ENCODE results near the gene AQP5.

AQP5 gene

DNA sequence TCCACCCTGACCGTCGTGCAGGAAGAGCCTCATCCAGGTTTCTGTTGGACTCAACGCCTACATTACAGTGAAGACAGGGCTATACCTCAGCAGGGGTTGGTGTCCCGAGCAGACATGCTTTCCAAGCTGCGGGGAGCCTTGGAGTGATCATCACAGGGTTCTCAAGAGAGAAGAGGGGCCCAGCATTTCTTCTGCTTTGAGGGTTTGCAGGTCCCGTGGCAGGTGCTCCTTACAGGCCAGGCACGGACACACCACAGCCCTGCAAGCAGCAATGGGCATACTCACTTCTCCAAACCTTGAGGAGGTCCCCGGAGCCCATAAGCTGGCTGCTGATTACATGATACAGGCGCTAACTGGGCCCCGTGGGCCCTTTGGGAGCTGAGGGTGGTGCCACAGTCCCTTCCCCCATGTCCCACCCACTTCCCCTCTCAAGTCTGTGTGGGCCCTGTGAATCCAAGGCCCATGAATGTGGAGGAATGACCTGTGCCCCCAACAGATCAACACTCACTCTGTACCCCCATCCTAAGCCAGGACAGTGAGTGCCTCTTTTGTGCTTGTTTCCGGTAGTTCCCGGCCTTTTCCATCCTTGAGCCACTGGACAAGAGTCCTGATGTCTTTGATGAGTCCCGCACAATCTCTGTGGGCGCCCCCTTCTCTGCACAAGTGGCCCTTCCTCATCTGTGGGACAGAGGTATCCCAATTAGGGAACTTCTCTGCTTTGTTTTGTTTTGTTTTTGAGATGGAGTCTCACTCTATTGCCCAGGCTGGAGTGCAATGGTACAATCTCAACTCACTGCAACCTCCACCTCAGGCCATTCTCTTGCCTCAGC, 10.0 kb upstream of the AQP5 start:
- DNase-seq, result no peak

DNA sequence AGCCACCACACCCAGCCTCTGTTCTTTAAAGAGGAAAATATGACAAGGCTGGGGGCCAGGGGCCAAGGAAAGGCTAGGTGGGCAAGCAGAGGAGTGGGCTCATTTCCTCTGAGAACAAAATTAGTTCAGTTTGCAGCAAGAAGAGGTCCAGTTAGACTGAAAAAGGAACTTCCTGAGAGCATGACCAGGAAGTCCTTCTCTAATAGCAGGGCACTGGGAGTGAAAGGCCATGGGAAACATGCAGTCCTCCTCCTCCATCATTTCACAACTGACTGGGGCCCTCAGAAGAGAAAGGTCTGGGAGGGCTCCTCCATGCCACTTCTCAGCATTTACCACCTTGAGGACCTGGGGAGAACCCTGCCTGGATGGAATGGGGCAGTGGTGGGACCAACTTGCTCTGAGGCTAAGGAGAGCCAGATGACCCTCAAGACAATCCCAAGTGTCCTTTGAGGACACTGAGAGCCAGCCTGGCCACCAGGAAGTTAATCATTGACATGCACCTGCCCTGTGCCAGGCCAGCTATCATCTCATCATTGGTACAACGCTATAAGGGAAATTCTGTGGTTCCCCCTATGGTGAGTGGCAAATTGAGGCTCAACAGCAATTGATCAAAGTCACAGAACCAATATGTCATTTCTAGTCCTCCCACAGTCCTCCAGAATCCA, 9.1 kb upstream of the AQP5 start:
- DNase-seq, result no peak

DNA sequence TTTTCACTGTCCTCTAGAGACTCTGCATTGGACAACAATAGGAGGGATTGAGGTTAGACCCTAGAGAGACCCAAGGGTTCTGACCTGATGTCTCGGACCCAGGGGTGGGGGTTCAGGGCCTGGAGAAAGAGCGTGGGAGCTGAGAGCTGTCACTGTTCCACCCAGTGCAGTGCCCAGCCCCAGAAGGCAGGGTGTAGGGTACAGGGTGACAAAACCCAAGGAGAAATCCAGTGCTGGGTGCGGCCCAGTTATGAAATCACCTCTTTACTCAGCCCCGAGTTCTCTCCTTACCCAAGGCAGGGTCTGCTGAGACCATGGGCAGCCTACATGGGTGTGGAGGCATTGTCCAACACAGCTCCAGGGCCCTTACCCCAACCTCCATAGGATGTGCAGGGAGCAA, 8.5 kb upstream of the AQP5 start:
- DNase-seq, result no peak

DNA sequence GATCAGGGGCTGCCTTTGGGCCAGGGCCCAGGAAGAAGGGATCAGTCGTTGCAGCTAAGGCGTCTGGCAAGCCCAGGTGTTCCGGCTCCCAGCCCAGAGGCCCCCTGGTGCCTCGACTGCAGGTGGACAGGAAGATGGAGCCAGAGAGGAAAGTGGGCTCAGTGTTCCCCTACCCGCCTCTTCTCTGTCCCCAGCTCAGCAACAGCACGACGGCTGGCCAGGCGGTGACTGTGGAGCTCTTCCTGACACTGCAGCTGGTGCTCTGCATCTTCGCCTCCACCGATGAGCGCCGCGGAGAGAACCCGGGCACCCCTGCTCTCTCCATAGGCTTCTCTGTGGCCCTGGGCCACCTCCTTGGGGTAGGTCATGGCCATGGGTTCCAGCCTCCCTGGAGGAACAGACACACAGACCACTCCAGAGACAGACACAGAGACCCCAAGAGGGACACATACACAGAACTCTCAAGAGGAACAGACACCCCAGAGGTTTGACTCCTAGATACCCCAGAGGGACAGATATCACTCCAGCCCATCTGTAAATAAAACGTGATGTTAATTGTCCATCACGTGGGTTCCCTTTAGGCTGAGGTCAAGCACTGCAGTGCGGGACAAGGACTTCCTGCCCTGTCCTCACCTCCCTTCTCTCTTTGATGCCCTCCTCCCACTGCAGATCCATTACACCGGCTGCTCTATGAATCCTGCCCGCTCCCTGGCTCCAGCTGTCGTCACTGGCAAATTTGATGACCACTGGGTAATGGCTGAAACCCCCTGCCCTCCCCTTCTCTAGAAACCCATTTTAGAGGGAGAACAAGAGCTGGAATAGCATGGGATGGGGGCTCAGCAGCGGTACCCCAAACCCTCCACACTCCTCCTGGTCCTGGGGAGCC, 7.5 kb upstream of the AQP5 start:
- DNase-seq, result no peak

DNA sequence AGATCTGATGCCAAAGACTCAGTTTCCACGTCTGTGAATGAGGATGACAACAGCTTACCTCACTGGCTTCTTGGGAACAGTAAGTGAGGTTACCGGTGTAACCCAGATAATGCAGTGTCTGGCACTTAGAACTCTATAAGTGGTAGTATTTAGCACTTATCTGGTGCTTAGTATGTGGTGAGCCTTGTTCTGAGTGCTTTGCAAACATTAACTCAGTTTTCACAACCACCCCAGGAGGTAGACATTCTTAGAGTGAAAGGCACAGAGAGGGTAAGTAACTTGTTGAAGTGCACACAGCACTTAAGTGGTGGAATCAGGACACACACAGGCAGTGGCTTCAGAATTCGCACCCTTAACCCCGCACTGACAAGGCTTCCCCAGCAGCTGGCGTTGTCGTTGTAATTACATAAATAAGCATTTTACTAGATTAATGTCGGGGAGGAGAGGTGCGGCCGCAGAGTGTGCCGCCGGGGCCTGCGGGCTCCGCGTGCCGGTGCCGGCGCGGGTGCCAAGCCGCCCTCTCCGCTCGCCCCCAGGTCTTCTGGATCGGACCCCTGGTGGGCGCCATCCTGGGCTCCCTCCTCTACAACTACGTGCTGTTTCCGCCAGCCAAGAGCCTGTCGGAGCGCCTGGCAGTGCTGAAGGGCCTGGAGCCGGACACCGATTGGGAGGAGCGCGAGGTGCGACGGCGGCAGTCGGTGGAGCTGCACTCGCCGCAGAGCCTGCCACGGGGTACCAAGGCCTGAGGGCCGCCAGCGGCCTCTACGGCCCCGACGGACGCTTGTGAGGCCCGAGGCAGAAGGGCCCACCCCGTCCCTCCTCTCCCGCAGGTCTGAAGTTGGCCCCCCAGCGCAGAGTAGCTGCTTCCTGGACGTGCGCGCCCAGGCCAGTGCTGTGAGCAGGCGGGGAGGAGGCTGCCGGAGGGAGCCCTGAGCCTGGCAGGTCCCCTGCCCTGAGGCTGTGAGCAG, 6.5 kb upstream of the AQP5 start:
- no peak for DNase-seq

DNA sequence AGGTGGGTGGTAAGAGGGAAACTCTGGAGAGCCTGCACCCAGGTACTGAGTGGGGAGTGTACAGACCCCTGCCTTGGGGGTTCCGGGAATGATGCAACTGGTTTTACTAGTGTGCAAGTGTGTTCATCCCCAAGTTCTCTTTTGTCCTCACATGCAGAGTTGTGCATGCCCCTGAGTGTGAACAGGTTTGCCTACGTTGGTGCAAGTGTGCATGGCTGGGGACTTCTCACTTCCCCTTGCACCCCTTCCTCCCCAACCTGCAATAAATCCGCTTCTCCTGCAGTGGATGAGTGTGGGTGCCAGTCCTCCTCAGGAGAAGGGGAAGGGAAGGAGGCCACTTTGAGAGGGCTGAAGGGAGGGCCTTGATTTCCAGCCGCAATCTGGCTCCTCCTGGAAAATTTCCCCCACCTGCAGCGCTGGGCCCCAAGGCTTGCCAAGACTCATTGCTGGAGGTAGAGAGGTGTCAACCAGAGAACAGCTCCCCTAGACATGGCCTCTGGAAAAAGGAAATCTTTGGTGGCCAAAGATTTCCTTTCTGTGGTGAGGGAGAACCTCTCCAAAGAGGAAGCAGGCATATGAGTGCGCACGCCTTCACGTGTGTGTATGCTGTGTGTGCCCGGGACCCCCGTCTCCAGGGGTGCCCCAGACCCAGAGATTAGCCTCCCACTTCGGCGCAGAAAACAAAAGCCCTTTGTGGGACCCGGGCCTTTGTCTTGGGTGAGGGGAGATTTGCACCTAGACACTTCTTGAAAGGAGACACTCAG, 5.6 kb upstream of the AQP5 start:
- no peak for DNase-seq

DNA sequence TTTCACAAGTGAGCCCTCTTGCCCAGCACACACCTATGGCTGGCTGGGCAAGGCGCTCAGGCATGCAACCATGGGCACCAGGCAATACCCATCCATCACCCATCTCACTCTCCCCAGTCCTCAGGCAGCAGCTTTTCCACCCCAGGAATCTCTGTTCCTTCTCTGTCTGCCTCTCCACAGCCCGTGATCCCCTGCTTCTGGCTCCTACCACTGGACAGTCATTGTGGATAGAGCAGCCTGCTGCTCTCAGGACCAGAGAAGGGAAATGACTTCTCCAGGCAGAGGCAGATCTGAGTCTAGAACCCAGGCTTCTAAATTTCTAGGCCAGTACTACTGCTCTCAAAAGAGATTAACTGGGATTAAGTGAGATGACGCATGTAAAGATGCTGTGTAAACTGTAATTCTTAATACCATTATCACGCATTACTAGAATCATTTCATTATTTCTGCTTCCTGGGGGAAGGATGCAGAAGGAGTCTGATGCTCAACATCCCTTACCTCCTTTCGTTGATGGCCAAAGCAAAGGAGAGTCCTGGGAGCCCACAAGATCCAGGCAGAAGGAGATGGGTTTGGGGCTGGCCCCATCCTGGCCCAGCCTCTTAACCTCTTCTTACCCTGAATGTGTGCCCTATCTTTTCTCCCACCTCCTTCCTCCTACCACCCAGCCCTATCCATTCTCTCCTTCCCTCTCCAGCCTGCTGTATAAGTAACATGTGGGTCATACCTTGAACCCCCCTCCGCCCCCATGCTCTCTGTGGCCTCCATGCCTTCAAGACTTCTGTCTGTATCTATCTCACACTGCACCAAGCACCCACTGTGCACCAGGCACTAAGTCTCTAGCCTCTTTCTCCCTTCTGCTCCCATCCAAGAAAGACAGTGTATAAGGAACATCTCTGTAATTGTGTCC, 4.8 kb upstream of the AQP5 start:
- DNase-seq, result no peak

DNA sequence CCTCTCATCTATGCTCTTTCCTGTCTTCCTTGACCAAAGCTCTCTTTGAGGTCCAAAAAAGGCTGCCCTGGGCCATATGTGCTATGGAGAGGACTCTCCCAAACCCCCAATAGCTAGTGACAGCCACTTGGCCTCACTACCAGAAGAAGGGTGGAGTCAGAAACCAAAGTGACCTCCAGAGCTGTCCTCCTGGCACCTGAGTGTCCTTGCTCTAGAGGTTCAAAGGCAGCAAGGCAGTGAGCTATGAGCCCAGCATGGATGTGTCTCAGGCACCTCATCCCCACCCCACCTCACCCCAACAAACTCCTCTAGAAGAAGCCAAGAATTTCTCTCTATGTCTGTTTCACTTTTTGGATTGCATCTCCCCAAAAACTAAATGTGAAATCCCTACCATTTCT, 4.1 kb upstream of the AQP5 start:
- DNase-seq, result no peak

DNA sequence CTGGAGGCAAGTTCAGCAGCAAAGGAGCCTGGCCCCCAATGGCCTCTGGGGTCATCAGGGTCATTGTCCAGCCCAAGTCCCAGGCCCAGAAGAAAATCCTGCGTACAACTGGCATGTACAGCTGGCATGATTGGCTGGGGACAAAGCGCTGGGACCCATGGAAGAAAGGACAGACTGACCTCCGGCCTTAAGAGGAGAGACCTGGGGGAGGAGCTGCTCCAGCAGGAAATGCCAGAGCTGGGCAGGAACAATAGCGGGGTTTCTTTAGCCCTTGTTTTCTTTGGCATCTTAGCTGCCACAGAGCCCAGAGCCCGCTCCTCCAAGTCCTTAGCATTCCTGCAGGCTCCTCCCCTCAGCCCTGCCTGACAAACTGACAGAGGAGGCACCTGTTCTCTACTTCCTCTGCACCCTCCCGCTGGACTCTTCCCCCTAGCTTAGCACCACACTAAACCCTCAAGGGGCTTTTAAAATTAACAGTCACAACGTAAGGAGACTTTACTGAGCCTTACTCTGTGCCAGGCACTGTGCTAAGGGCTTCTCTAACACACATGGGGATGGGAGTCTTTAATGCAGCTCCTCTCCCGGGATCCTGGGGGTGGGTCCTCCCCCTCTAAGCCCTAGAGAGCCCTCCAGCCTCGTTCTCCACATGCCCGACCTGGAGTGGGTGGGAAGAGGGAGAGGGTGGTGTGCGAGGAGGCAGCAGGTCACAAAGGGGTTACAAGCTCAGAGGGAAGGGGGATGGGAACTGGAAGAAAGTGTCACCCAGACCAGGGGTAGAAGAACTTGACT, 1.8 kb upstream of the AQP5 start:
- DNase-seq, result no peak

DNA sequence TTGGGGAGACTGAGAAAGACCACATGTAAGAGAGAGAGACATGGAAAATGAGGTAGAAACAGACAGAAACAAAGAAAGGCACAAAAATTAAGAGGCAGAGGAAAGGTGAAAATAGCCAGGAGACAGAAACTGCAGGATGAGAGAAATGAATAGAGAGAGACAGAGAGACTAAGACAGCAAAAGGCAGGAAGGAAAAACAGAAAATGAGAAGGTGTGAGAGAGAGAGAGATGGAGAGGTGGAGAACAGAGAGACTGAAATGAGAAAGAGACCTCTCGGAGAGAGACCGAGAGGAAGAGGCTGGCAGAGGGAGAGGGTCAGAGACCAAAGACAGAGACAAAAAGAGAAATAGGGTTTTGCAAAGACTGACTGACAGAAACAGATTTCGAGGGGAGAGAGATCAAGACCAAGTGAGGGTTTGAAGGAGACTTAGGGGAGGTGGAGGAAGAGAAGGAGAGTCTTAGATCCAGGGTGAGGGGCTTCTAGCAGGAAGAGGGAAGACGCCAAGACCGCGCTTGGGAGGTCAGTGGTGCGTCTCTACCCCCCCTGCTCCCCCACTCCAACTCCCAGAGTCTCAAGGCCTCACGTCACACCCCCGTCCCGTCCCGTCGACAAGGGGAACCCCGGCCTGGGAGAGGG, 1.1 kb upstream of the AQP5 start:
- no peak for DNase-seq

DNA sequence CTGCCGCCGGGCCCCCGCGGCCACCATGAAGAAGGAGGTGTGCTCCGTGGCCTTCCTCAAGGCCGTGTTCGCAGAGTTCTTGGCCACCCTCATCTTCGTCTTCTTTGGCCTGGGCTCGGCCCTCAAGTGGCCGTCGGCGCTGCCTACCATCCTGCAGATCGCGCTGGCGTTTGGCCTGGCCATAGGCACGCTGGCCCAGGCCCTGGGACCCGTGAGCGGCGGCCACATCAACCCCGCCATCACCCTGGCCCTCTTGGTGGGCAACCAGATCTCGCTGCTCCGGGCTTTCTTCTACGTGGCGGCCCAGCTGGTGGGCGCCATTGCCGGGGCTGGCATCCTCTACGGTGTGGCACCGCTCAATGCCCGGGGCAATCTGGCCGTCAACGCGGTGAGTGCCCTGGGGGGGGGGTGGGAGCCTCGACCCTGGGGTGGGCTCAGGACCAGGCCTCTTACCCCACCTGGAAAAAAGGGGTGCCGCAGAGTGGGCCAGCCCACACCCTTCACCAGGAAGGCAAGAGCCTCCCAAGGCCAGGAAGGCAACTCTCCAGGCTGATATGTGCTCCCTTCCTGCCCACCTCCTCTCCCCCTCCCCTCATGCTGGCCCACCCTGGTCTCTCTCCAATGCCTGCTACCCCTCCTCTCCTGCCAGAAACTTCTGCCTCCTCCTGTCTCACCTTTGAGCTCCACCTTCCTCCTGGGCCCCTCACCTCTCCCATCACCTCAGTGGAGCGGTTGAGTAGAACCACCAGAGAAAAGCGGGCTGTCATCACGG, 507 bp downstream of the AQP5 start:
- DNase-seq, result no peak

DNA sequence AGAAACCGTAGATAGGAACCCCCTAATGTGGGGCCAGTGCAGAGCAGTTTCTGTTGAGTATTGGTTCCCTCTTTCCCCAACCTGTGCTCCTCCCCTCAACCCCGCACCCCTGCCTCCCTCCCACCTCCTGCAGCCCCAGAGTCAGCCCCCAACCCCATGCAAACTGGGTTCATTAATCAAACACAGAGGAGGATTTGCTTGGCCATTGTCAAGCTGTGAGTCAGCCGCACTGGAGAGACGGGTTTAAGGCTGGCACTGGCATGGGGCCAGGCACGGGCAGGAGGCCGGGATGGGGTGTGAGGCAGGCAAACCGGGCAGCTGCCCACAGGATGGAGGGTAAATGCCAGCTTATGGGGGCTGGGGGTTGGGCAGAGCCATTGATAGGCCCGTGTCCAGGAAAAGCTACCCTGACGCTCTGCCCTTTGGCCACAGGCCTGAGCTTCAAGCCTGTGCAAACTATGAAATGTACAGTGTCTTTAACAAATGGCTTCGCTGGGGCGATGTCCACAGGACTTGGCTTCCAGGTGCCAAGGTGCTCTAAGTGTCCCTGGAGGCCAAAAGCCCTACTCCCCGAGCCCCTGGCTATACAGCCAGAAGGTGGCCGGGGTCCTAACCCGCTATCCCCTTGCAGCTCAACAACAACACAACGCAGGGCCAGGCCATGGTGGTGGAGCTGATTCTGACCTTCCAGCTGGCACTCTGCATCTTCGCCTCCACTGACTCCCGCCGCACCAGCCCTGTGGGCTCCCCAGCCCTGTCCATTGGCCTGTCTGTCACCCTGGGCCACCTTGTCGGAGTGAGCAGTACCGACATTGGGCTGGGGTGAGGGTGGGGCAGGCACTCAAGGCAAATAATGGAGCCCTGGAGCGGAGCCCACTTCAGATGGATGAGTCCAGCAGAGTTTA, 1.4 kb downstream of the AQP5 start:
- no peak for DNase-seq

DNA sequence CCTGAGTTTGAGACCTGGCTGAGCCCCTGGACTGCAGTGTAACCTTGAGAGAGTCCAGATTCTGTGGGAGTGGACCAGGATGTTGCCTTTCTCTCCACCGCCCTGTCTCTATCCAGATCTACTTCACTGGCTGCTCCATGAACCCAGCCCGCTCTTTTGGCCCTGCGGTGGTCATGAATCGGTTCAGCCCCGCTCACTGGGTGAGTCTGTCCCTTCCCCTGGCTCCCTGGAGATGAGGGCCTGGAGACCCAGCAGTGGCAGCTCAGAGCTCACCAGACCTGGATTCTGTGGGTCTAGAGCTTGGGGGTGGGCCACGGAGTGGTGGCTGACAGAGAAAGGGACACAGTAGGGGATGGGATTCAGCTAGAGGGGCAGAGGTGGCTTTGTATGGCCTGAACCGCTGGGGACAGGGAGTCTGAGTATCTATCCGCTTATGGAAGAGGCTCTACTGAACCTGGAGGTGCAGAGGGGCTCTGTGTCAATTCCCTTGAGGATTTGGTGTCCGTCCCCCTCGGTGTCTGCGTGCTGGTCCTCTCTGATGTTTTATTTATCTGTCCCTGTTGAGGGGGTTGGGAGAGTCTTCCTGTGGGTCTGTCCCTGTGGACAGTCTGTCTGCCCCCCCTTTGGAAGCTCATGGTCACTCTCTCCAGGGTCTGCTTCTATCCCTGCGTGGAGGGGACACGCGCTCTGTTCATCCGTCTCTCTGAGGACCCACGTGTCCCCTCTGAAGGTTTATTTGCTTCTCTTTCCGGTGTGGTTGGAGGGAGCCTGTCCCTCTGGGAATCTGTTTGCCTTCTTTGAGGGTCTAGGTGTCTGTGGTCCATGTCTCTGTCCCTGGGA, 2.5 kb downstream of the AQP5 start:
- DNase-seq, result no peak

DNA sequence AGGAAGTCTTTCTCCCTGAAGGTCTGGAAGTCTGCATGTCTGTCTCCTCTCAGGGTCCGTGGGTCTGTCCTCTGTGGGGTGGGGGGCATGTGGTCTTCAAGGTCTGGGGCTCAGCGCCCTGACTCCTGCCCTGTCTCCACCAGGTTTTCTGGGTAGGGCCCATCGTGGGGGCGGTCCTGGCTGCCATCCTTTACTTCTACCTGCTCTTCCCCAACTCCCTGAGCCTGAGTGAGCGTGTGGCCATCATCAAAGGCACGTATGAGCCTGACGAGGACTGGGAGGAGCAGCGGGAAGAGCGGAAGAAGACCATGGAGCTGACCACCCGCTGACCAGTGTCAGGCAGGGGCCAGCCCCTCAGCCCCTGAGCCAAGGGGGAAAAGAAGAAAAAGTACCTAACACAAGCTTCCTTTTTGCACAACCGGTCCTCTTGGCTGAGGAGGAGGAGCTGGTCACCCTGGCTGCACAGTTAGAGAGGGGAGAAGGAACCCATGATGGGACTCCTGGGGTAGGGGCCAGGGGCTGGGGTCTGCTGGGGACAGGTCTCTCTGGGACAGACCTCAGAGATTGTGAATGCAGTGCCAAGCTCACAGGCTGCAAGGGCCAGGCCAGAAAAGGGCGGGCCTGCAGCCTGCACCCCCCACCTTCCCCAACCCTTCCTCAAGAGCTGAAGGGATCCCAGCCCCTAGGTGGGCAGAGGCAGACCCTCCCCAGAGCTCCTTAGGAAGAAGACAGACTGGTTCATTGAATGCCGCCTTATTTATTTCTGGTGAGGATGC, 3.4 kb downstream of the AQP5 start:
- DNase-seq, result no peak

DNA sequence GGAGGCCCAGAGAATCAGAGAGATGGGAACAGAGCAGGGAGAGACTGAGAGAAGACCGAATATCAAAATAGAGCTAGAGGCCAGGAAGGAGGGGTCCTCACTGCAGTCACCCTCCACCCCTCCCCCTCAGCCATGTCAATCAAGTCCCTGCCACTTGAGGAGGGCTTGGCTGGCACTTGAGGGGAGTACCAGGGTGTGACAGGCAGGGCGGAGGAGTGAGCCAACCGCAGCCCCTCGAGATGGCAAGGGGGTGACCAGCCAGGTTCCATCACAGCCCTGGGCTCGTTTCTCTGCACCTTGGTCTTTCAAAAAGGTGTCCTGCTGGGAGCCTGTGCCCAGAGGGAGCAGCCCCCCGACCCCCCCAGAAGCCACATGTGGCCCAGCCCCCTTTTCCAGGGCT, 4.2 kb downstream of the AQP5 start:
- no peak for DNase-seq
